NCI-H1436 (cell line): ENCODE data around the gene CPXM1.
"Not testable (repeated sequence)": the region's sequence is repeated elsewhere in the genome, so short reads cannot be mapped to it uniquely, and the experiment has no call there.

ENCODE experiments used
- DNase-seq: peaks from one replicate; lab custom pipeline; 2025; lab: John Stamatoyannopoulos, UW

The CPXM1 gene

GRCh38 chr20:2820896-2821869 lies 20.8 kb upstream of the CPXM1 start:
- DNase-seq: no peak

DNA sequence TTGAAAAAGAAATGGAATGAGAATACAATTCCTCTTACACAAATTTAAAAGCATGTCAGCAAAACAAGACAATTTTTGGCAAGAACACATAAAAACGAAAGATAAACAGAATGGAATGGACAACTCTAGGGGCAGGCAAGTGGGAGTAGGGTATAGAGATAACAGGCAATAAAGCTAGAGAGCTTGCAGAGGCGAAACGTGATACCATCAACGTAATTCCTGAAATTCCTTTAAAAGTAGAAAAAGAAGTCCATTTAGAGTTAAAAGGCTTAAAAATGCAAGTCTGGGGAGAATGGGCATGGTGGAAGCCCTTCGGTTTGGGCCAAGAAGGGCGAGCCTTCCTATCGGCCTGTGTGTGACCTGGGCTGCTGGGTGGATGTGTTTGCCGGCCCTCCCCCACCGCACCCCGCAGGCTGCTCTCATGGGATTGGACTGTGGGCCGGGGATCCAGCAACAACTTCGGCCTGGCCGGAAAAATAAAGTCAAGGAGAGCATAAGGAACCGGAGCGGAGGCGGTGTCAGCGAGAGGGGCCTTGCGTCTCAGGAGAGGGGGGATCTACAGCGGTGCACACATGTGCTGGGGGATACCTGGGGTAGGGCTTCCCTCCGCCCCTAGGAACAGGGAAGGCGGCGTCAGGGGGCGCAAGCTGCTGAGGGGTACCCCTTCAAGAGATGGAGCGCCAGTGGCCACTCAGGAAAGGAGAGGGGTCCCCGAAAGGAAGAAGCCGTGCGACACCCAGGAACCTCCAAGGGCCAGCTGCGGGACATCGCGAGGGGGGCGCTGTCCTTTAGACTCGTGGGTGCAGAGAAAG lies 19.9 kb upstream of the CPXM1 start:
- DNase-seq: no peak

DNA sequence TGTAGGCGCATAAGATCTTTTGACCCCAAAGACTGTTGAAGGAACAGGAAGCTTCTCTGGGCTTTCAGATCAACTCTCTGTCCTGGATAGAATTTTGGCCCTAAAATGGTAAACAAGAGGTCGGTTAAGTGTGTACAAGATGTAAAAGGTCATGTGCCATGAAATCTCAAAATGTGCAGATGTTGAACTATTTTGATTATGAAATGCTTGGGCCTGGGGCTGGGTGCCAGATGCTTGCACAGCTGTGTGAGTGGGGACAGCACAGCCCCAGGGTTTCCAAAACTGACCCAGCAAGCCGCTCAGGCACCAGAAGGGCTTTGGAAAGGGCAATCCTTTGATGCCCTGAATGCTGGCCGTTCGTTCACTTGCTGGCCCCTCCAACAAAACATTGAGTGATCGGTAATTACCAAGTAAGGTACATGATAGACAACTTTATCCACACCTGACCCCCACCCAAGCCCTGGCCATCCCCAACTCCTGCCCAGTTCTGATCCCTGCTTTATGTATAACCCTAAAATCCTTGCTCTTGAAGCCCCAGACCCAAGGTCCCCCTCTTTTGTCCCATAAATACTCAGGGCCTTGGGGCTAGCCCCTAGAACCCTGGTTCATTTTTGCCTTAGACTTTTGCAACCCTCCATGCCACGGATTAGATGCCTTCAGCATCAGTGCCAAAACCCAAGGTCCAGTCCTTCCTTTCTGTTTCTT lies 17.6 kb upstream of the CPXM1 start:
- DNase-seq: no peak

GRCh38 chr20:2817341-2817726 lies 16.9 kb upstream of the CPXM1 start:
- DNase-seq: no peak

DNA sequence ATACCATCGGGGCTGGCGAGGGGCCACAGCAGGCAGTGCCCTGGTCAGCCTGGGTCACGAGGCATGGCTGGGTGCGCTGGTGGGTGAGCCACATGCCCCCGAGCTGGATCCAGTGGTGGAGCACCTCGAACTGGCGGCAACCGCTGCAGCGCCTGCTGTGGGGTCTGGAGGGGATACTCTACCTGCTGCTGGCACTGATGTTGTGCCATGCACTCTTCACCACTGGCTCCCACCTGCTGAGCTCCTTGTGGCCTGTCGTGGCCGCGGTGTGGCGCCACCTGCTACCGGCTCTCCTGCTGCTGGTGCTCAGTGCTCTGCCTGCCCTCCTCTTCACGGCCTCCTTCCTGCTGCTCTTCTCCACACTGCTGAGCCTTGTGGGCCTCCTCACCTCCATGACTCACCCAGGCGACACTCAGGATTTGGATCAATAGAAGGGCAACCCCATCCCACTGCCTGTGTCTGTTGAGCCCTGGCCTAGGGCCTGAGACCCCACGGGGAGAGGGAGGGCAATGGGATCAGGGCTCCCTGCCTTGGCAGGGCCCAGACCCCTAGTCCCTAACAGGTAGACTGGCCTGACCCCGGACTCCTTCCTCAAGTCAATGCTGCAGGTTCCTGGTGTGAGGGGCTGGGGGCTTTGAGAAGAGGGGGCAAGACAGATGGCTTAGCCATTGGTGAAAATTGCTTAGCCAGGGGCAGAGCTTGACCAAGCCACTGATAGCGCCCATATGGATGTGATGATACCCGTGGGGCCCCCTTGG lies 16.3 kb upstream of the CPXM1 start:
- DNase-seq: no peak

- DNase-seq: no peak
Observed at GRCh38 chr20:2816030-2816582, 15.7 kb upstream of the CPXM1 start, which contains the start of gene TMEM239. Gene TMEM239 (plus strand): TSS chr20:2816364. CDS start chr20:2816555, 191 bp downstream.

- no peak for DNase-seq
Observed at GRCh38 chr20:2815242-2815900, 14.9 kb upstream of the CPXM1 start.

GRCh38 chr20:2814587-2815051 lies 14.2 kb upstream of the CPXM1 start, which contains the start of gene C20orf141:
Gene C20orf141 (plus strand): TSS chr20:2814987. CDS start chr20:2815185, 198 bp downstream.
- no peak for DNase-seq

DNA sequence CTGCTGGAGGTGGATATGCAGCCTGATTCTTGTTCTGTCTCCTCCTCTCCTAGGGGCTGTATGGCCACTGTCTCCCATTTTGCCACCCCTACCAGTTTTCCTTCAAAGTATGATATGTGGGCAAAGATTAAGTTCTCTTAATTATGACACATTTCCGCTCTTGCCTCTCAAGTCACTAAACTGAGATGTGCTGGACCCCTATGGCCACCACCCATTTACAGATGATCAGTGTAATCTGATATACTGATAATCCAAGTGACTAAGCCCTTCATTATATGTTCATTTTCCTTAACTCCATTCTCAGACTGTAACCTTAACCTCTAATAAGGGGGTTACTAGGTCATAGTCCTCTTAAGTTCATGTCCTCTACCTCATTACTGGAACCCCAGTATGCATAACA lies 13.6 kb upstream of the CPXM1 start:
- DNase-seq: no peak

GRCh38 chr20:2812189-2812588 lies 11.8 kb upstream of the CPXM1 start:
- no peak for DNase-seq

DNA sequence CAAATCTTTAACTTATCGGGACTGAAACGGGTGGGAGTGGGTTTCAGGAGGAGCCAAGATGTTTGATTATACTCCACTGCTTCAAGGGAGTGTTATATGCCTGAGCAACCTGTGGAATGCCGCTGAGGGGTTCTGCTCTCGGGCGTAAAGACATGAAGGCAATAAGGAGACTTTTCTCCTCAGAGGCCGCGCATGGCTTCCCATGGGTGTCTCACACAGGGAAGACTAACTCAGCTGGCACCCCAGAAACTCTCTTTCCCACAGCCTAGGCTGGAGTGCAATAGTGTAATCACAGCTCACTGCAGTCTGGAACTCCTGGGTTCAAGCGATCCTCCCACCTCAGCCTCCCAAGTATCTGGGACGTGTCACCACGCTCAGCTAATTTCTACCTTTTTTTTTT lies 9.3 kb upstream of the CPXM1 start:
- no peak for DNase-seq

- not testable (repeated sequence) for DNase-seq
Observed at GRCh38 chr20:2807929-2808328, 7.5 kb upstream of the CPXM1 start.

DNA sequence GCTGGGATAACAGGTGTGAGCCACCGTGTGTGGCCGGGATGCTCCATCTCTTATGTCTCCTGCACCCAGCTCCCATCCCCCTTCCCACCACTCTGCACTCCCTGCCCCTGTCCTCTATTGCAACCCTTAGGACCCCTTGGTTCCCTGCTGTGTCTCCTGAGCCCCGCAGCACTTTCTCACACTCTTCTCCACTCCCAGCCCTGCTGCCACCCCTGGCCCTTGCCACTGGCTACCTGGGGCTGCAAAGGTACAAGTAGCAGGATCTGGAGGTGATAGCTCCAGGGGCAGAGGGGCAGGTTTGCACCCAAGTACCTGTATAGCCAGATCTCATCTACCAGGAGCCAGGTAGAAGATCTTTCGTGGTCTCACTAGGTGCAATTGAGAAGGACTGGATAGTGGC lies 6.6 kb upstream of the CPXM1 start:
- no peak for DNase-seq

- DNase-seq: no peak
Observed at GRCh38 chr20:2806351-2806701, 5.9 kb upstream of the CPXM1 start.

- no peak for DNase-seq
Observed at GRCh38 chr20:2805689-2806350, 5.4 kb upstream of the CPXM1 start.

DNA sequence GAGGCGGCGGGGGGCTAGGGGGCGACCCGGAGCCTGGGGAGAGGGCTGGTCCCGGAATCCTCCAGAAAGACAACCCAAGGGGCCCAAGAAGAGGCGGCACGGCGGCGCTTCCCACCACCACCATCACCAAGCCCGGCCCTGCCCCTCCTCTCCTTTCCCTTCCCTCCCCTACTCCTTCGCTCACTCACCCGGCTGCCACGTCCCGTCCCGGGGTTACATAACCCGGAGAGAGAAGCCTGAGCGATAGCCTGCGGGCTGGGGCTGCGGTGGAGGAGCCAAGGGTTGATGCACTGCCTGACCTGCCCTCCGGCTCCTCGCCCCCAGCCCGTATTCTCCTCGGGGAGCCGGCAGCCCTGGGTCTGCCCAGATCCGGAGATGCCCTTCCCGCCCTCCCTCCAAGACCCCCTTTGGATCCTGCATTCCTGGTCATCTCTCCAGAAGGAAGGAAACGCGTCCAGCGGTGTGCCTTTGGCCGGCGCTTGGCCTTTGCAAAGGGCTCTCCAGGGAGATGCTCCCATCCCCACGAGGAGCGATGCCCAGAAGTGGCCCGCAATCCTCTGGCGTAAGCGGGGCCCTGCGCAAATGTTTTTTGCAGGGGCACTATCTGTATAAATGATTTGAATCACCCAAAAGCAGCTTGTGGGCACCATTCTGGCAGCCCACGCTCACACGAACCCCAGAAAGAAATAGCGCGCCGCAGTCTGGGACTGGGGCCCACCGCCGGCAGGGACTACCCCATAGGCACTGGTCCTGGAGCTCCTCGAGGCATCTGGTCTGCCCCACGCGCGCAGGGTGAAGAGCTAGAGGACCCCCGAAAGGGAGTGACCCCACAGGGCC lies 4.6 kb upstream of the CPXM1 start:
- DNase-seq: no peak

- DNase-seq: no peak
Observed at GRCh38 chr20:2804041-2804828, 3.8 kb upstream of the CPXM1 start.

- DNase-seq: no peak
Observed at GRCh38 chr20:2801286-2801728, 880 bp upstream of the CPXM1 start.
